ENCODE data around the gene PTGDS.

PTGDS gene

DNA sequence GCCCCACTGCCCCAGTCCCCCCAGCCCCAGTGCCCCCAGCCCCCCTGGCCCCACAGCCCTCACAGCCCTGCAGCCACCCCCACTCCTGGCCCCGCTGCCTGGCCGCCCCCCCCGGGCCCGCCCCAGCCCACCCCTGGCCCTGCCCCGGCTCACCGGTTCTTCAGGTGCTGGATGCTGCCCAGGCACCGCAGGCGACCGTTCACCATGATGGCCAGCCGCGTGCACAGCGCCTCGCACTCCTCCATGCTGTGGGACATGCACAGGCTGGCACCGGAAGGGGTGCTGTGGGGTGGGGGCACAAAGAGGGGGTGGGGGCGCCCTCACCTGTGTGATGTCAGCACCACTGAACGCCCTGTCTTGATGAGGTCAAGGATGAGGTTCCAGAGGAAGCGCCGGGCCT is 31.9 kb downstream of the PTGDS start:
- H3K4me3 Mint-ChIP-seq, result no peak overlapping the region
- no peaks in the 10 kb centered on the region for H3K36me3 Mint-ChIP-seq (ENCODE audit: low read depth)
- no peak overlapping the region for H3K27ac Mint-ChIP-seq
- no peaks in the 10 kb centered on the region for H3K4me1 Mint-ChIP-seq
- H3K27me3 Mint-ChIP-seq (ENCODE audit: low read depth), result no peaks in the 10 kb centered on the region
- no peaks in the 10 kb centered on the region for H3K9me3 Mint-ChIP-seq
- TF ChIP-seq, protein P1, sequence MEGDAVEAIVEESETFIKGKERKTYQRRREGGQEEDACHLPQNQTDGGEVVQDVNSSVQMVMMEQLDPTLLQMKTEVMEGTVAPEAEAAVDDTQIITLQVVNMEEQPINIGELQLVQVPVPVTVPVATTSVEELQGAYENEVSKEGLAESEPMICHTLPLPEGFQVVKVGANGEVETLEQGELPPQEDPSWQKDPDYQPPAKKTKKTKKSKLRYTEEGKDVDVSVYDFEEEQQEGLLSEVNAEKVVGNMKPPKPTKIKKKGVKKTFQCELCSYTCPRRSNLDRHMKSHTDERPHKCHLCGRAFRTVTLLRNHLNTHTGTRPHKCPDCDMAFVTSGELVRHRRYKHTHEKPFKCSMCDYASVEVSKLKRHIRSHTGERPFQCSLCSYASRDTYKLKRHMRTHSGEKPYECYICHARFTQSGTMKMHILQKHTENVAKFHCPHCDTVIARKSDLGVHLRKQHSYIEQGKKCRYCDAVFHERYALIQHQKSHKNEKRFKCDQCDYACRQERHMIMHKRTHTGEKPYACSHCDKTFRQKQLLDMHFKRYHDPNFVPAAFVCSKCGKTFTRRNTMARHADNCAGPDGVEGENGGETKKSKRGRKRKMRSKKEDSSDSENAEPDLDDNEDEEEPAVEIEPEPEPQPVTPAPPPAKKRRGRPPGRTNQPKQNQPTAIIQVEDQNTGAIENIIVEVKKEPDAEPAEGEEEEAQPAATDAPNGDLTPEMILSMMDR (IDR thresholded peaks at IDR 0.05; ENCODE audit: unreplicated experiment in 3 of 3), result no peak

DNA sequence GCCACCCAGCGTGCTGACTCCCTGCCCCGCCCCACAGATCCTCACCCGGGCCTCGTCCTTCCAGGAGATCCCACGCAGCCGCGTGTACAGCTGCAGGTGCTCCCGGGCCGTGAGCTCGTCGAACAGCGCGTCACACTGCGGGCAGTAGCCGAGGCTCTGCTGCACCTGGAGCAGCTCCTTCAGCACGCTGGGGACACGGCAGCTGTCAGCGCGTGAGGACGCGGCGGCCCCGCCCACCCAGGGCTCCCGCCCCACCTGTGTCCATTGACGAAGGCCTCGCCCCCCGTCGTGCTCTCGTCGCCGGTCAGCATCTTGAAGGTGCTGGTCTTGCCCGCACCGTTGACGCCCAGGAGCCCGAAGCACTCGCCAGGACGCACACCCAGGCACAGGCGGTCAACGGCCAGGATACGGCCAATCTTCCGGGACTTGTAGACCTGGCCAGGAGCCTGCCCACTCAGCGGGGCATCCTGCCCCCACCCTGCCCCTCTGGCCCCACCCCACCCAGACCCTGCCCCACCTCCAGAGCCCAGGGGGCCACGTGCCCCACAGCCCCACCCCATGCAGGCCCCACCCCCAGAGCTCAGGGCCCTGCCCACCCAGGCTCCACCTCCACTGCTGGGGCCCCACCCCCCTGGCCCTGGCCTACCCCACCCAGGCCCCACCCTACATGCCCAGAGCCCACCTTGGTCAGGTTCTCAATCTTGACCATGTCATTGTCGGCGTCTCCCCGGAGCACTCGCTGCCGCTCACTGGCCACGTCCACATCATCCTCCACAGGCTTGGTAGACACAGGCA is 32.8 kb downstream of the PTGDS start:
- Mint-ChIP-seq H3K36me3 (ENCODE audit: low read depth) (no peaks in the 10 kb centered on the region), H3K9me3 (no peaks in the 10 kb centered on the region), H3K4me1 (no peaks in the 10 kb centered on the region), H3K27ac (no peak overlapping the region), H3K4me3 (no peak overlapping the region), H3K27me3 (ENCODE audit: low read depth) (no peaks in the 10 kb centered on the region)
- TF ChIP-seq, protein P1 (IDR thresholded peaks at IDR 0.05; ENCODE audit: unreplicated experiment in 3 of 3), result no peak

DNA sequence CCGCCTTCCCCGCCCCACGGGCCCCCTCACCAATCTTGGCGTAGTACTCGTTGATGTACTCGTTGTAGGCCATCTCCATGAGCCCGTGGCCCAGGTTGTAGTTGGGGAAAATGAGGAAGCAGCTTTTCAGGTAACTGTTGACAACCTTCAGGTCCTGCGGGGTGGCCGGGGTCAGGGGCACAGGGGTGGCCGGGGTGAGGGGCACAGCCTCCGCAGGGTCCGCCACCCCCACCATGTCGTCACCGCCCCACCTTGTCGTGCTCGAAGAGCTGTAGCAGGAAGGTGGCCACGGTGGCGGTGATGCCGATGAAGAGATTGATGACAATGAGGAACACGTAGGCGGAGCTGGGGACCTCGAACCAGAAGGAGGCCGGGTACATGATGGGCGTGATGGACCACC is 33.9 kb downstream of the PTGDS start:
- no peaks in the 10 kb centered on the region for H3K27me3 Mint-ChIP-seq (ENCODE audit: low read depth)
- no peak overlapping the region for H3K27ac Mint-ChIP-seq
- H3K36me3 Mint-ChIP-seq (ENCODE audit: low read depth), result peaks cover 3% of the 10 kb centered on the region
- TF ChIP-seq, protein P1 (IDR thresholded peaks at IDR 0.05; ENCODE audit: unreplicated experiment in 3 of 3), result no peak
- no peak overlapping the region for H3K4me3 Mint-ChIP-seq
- no peaks in the 10 kb centered on the region for H3K9me3 Mint-ChIP-seq
- H3K4me1 Mint-ChIP-seq, result no peaks in the 10 kb centered on the region

DNA sequence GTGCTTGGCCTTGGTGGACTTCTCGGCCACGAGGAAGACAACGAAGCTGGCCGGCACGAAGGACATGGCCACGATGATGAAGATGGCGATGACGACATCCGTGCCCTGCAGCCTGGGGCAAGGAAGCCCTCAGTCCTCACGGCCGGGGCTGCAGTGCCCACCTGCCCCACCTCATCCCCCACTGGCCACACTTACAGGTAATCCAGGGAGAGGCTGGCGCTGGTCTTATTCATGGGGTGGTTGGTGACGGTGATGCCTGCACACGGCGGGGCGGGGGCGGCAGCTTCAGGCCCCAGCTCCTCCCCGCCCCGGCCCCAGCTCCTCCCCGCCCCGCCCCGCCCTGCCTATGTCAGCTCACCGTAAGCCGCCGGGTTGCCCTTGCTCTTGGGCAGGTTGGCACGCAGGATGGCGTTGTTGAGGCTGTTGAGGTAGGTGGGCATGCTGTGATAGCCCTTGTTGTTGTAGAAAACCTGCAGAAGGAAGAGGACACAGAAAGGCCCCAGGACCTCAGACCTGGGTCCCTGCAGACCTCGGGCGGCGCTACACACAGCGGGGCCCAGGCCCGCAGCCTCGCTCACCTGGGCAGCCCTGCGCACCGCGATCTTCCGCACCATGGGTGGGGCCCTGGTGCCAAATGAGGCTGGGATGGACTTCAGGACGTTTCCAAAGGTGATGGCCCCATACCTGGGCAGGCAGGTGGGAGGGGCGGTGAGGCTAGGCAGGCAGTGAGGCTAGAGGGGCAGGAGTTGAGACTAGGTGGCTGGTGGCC is 34.8 kb downstream of the PTGDS start:
- Mint-ChIP-seq H3K4me3 (no peak overlapping the region), H3K27me3 (ENCODE audit: low read depth) (no peaks in the 10 kb centered on the region), H3K4me1 (no peaks in the 10 kb centered on the region), H3K27ac (no peak overlapping the region), H3K36me3 (ENCODE audit: low read depth) (peaks cover 8% of the 10 kb centered on the region), H3K9me3 (no peaks in the 10 kb centered on the region)
- TF ChIP-seq, protein P1 (IDR thresholded peaks at IDR 0.05; ENCODE audit: unreplicated experiment in 3 of 3), result no peak

DNA sequence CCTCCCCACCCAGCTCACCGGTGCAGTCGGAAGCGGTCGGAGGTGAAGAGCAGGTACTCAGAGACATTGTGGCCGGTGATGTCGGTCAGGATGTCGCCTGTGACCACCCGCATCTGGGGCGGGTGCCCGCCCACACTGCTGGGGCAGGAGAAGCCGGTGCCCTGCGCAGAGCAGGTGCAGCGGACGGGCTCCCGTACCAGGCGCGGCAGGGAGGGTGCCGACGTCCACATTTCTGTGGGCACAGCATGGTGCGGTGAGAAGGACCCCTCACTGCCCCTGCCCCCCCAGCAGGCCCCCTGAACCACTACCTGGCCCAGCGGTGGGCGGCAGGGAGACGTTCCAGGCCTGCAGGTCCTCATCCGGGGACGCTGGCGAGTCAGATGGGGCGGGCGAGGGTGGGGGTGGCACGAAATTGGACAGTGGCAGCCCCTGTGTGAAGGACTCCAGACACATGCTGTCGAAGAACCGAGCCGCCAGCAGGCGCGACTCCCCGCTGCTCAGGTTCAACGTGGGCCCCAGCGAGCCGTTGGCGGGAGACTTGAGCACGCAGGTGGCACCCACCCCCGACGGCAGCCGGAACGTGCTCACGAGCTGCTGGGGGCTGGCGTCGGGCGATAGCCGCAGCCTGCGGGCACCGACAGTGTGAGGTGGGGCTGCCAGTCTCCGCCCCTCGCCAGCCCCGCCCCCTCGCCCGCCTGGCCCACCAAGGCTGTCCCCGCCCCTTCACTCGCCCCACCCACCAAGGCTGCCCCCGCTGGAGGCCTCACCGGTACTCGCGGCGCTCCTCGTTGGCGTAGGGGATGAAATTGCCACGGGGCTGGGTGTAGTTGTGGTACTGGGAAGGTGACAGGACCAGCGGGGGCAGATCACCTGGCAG is 35.6 kb downstream of the PTGDS start:
- TF ChIP-seq, protein P1 (IDR thresholded peaks at IDR 0.05; ENCODE audit: unreplicated experiment in 3 of 3), result no peak
- Mint-ChIP-seq H3K27me3 (ENCODE audit: low read depth) (no peaks in the 10 kb centered on the region), H3K27ac (no peak overlapping the region), H3K36me3 (ENCODE audit: low read depth) (peaks cover 8% of the 10 kb centered on the region), H3K4me1 (no peaks in the 10 kb centered on the region), H3K4me3 (no peak overlapping the region), H3K9me3 (no peaks in the 10 kb centered on the region)
